MM.1S (cell line): ENCODE results near the gene KIRREL2.

Experiments
- CTCF ChIP-seq: fragments of 300-600 bp; sonication (generic); IDR thresholded peaks from 2 replicates; pipeline ENCODE4 v1.5.1; 2016; ENCODE audit warnings: antibody characterized with exemption, low read length, mixed read lengths
- EZH2 ChIP-seq: fragments of 300-600 bp; sonication (generic); optimal IDR thresholded peaks from 2 replicates; pipeline ENCODE3; 2017; ENCODE audit warnings: low read depth, mild to moderate bottlenecking, antibody characterized with exemption, low read length, mixed read lengths

GRCh38 chr19:35859414-35859813, 2.7 kb downstream of the KIRREL2 start:
- TF ChIP-seq CTCF = no peak
- TF ChIP-seq EZH2 = no peak
